ENCODE results near the gene SLC10A2.

Gene SLC10A2

GRCh38 chr13:103033999-103034398, 32.2 kb downstream of the SLC10A2 start:
- TF ChIP-seq TAF1 (IDR thresholded peaks at IDR 0.05; ENCODE audit: borderline replicate concordance, insufficient read depth, low read length) (no peak), POLR2AphosphoS5 (IDR thresholded peaks at IDR 0.05; ENCODE audit: low read depth, low read length) (no peak), SIN3A (IDR thresholded peaks at IDR 0.05; ENCODE audit: borderline replicate concordance, insufficient read depth, low read length) (no peak), FOXP2 (optimal IDR thresholded peaks at IDR 0.05; ENCODE audit: borderline replicate concordance, extremely low read depth, extremely low read length, insufficient read depth) (no peak), REST (IDR thresholded peaks at IDR 0.05; ENCODE audit: insufficient read depth in 1 of 2, low read depth in 2 of 2, low read length in 2 of 2) (no peak)

GRCh38 chr13:103031332-103031873, 34.8 kb downstream of the SLC10A2 start:
- TF ChIP-seq POLR2AphosphoS5 (IDR thresholded peaks at IDR 0.05; ENCODE audit: low read depth, low read length) (no peak), TAF1 (IDR thresholded peaks at IDR 0.05; ENCODE audit: borderline replicate concordance, insufficient read depth, low read length) (no peak), SIN3A (IDR thresholded peaks at IDR 0.05; ENCODE audit: borderline replicate concordance, insufficient read depth, low read length) (no peak), FOXP2 (optimal IDR thresholded peaks at IDR 0.05; ENCODE audit: borderline replicate concordance, extremely low read depth, extremely low read length, insufficient read depth) (no peak), REST (IDR thresholded peaks at IDR 0.05; ENCODE audit: insufficient read depth in 1 of 2, low read depth in 2 of 2, low read length in 2 of 2) (no peak)

GRCh38 chr13:103030776-103031175, 35.4 kb downstream of the SLC10A2 start:
- TF ChIP-seq REST (IDR thresholded peaks at IDR 0.05; ENCODE audit: insufficient read depth in 1 of 2, low read depth in 2 of 2, low read length in 2 of 2), result no peak
- no peak for TF ChIP-seq FOXP2 (optimal IDR thresholded peaks at IDR 0.05; ENCODE audit: borderline replicate concordance, extremely low read depth, extremely low read length, insufficient read depth)
- no peak for TF ChIP-seq POLR2AphosphoS5 (IDR thresholded peaks at IDR 0.05; ENCODE audit: low read depth, low read length)
- no peak for TF ChIP-seq SIN3A (IDR thresholded peaks at IDR 0.05; ENCODE audit: borderline replicate concordance, insufficient read depth, low read length)
- no peak for TF ChIP-seq TAF1 (IDR thresholded peaks at IDR 0.05; ENCODE audit: borderline replicate concordance, insufficient read depth, low read length)

DNA sequence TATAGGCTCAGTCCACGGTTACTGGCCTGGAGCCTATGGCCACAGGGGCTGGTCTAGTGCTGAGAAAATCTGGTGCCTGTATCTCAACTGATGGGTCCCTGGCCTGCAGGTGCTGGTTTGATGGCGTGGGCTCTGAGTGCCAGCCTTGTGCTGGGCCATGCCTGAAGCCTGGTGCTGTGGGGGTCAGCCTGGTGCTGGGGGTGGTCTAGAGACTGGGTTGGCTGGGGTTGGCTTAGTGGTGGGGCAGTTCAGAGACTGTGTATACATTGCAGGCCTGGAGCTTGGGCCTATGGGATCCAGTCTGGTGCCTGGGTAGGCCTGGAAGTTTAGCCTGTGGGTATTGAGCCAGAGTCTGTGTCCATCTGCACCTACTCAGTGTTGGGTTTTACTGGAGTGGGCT, 36.4 kb downstream of the SLC10A2 start:
- TF ChIP-seq POLR2AphosphoS5 (IDR thresholded peaks at IDR 0.05; ENCODE audit: low read depth, low read length), result no peak
- TF ChIP-seq FOXP2 (optimal IDR thresholded peaks at IDR 0.05; ENCODE audit: borderline replicate concordance, extremely low read depth, extremely low read length, insufficient read depth), result no peak
- no peak for TF ChIP-seq REST (IDR thresholded peaks at IDR 0.05; ENCODE audit: insufficient read depth in 1 of 2, low read depth in 2 of 2, low read length in 2 of 2)
- no peak for TF ChIP-seq TAF1 (IDR thresholded peaks at IDR 0.05; ENCODE audit: borderline replicate concordance, insufficient read depth, low read length)
- TF ChIP-seq SIN3A (IDR thresholded peaks at IDR 0.05; ENCODE audit: borderline replicate concordance, insufficient read depth, low read length), result no peak

DNA sequence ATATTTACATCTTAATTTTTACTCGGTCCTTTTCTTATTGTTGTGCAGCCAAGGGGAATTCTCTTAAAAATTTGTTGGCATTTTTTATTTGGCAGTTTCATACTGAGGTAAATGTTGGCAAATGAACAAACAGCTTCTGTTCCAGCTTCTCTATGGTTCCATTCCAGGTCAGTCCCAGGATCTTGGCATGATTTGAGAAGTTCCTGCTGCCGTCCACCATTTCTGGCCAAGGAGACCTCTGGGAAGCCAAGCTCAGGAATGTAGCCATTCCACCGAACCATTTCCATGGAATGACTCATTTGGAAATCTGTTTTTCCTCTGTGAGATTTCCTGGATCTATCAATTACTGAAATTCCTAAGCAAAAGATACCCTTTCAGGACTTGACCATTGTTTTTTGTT, 43.9 kb downstream of the SLC10A2 start:
- no peak for TF ChIP-seq POLR2AphosphoS5 (IDR thresholded peaks at IDR 0.05; ENCODE audit: low read depth, low read length)
- TF ChIP-seq REST (IDR thresholded peaks at IDR 0.05; ENCODE audit: insufficient read depth in 1 of 2, low read depth in 2 of 2, low read length in 2 of 2), result no peak
- TF ChIP-seq SIN3A (IDR thresholded peaks at IDR 0.05; ENCODE audit: borderline replicate concordance, insufficient read depth, low read length), result no peak
- TF ChIP-seq TAF1 (IDR thresholded peaks at IDR 0.05; ENCODE audit: borderline replicate concordance, insufficient read depth, low read length), result no peak
- TF ChIP-seq FOXP2 (optimal IDR thresholded peaks at IDR 0.05; ENCODE audit: borderline replicate concordance, extremely low read depth, extremely low read length, insufficient read depth), result no peak

Measured in PFSK-1 (cell line).